Epithelial cell of proximal tubule (primary cell): ENCODE data around the gene KCNIP1. TPM values are rescaled to one million over a fixed set of nuclear protein-coding genes. Genes with fewer than 3 reads are reported as not detected.
A peak's percentile ranks its signal among the peaks of the same experiment; 100 is the strongest.
"Not testable (repeated sequence)": the region's sequence is repeated elsewhere in the genome, so short reads cannot be mapped to it uniquely, and the experiment has no call there.

ENCODE experiments used
- DNase-seq: peaks from one replicate; pipeline ENCODE4 v3.0.0-alpha.2; 2011; ENCODE audit warnings: low read depth
- H3K4me3 ChIP-seq: 2 replicates; pipeline ENCODE4 v1.5.1; 2011; ENCODE audit warnings: low read depth, mild to moderate bottlenecking, low read length
- total RNA-seq: library from RNA; depleted of rRNA; stranded (reverse); fragments of >200 nt; gene quantifications from 2 replicates; pipeline ENCODE4 v1.2.3, GENCODE V29; 2015
- TF ChIP-seq, protein P1 (sequence below): conservative IDR thresholded peaks from 2 replicates; pipeline ENCODE4 v1.5.1; 2012; ENCODE audit warnings: low read depth, mild to moderate bottlenecking, low read length

KCNIP1 gene
- total RNA-seq, 1 donor from 2014 or later, result 2.0 TPM

- H3K4me3 ChIP-seq, result no peak overlapping the region
- DNase-seq, result peak; percentile 82
- TF ChIP-seq, protein P1, sequence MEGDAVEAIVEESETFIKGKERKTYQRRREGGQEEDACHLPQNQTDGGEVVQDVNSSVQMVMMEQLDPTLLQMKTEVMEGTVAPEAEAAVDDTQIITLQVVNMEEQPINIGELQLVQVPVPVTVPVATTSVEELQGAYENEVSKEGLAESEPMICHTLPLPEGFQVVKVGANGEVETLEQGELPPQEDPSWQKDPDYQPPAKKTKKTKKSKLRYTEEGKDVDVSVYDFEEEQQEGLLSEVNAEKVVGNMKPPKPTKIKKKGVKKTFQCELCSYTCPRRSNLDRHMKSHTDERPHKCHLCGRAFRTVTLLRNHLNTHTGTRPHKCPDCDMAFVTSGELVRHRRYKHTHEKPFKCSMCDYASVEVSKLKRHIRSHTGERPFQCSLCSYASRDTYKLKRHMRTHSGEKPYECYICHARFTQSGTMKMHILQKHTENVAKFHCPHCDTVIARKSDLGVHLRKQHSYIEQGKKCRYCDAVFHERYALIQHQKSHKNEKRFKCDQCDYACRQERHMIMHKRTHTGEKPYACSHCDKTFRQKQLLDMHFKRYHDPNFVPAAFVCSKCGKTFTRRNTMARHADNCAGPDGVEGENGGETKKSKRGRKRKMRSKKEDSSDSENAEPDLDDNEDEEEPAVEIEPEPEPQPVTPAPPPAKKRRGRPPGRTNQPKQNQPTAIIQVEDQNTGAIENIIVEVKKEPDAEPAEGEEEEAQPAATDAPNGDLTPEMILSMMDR, result no peak
Observed at GRCh38 chr5:170757182-170757601, 253.4 kb downstream of the KCNIP1 start.

GRCh38 chr5:170757669-170758068 lies 253.8 kb downstream of the KCNIP1 start:
- TF ChIP-seq, protein P1, result no peak

DNA sequence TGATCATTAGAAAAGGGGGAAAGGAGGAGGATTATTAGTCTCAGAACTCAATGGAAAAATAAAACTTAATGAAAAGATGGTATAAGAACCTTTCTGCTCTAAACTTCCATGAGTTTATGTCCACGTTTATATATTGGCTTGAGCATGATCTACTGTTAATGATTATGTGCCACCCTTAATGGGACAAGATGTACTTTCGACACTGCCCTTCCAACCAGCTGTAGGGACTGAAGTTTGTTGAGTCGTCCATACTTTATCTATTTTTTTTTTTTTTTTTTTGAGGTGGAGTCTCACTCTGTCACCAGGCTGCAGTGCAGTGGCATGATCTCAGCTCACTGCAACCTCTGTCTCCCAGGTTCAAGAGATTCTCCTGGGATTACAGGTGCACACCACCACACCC lies 254.7 kb downstream of the KCNIP1 start:
- no peak overlapping the region for H3K4me3 ChIP-seq
- TF ChIP-seq, protein P1, result no peak
- no peak for DNase-seq

More at GRCh38 chr5:170757669-170758068, 253.8 kb downstream of the KCNIP1 start:
- no peak overlapping the region for H3K4me3 ChIP-seq
- no peak for DNase-seq

- TF ChIP-seq, protein P1, result no peak
- H3K4me3 ChIP-seq, result no peak overlapping the region
- DNase-seq, result no peak
Observed at GRCh38 chr5:170760113-170760512, 256.3 kb downstream of the KCNIP1 start.

DNA sequence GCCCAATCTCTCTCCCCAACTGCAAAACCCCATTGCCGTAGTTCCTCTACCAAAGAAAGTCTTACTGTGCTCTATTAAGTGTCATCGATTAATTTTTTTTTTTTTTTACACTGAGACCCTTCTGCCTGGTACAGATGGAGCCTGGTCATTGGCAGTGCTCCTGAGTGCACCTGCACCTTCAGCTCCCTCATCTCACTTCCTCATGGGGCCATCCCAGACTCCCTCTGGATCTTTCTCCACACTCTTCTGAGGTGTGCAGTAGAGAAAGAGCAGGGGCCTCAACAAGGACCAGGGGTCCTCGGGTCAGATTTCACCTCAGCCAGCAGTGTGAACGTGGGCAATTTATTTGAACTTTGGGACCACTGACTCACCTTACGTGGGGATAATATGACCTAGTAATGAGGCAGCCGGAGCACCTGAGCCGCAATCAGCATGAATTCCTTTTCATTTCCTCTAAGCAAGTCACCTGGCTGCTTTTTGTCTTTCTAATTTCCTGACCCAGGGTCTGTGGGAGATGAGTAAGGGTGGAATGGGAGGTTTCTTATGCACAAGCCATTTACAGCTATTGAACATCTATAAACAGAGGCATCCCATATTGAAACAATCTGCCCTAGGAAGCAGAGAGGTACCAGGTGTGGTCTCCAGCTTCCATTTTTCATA lies 257.4 kb downstream of the KCNIP1 start:
- TF ChIP-seq, protein P1, result no peak
- no peak overlapping the region for H3K4me3 ChIP-seq
- DNase-seq, result no peak

DNA sequence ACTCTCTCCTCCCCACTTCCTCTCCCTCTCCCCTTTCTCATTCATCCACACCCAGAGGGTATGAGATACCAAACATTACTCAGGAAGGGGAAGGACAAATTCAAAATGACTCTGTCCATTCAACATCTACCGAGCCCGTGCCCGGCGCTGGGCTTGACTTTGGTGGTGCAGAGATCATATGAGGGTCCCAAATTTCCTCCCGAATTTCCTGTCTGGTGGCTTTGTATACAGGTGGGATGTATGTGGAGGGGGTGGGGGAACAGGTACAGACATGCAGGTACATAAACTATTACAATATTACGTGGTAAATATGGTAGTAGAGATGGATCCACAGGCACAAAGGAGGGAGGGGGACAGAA lies 257.9 kb downstream of the KCNIP1 start:
- H3K4me3 ChIP-seq, result no peak overlapping the region
- DNase-seq, result no peak
- TF ChIP-seq, protein P1, result no peak

DNA sequence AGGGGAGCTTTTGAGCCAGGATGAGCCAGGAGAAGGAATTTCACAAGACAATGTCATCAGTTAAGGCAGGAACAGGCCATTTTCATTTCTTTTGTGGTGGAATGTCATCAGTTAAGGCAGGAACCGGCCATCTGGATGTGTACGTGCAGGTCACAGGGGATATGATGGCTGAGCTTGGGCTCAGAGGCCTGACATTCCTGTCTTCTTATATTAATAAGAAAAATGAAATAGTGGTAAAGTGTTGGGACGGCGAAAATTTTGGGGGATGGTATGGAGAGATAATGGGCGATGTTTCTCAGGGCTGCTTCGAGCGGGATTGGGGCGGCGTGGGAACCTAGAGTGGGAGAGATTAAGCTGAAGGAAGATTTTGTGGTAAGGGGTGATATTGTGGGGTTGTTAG lies 258.5 kb downstream of the KCNIP1 start:
- H3K4me3 ChIP-seq, DNase-seq: not testable (repeated sequence)

GRCh38 chr5:170765868-170766267 lies 262.0 kb downstream of the KCNIP1 start:
- DNase-seq, H3K4me3 ChIP-seq: not testable (repeated sequence)
